GM21367 (cell line): Measurements from ENCODE around the gene WIPF3.
A peak's percentile ranks its signal among the peaks of the same experiment; 100 is the strongest.

Experiments used
- ATAC-seq: cut with Tn5 transposase; IDR thresholded peaks from one replicate; pipeline ENCODE4 v1.9.1; 2021; ENCODE audit not compliant: unreplicated experiment

The WIPF3 gene

GRCh38 chr7:29809533-29810155, 3.3 kb downstream of the WIPF3 start:
- ATAC-seq, result no peak

- no peak for ATAC-seq
These were observed 4.0 kb downstream of the WIPF3 start for GRCh38 chr7:29810297-29810696.

- ATAC-seq, result no peak
These were observed 4.6 kb downstream of the WIPF3 start for GRCh38 chr7:29810813-29811482.

GRCh38 chr7:29811586-29811985, 5.3 kb downstream of the WIPF3 start:
- no peak for ATAC-seq

- no peak for ATAC-seq
These were observed 6.0 kb downstream of the WIPF3 start for GRCh38 chr7:29812185-29812876.

- no peak for ATAC-seq
These were observed 9.1 kb downstream of the WIPF3 start for GRCh38 chr7:29815181-29816105.

GRCh38 chr7:29818308-29818707, 12.0 kb downstream of the WIPF3 start:
- no peak for ATAC-seq

GRCh38 chr7:29825775-29826529, 19.6 kb downstream of the WIPF3 start:
- ATAC-seq, result peak; percentile 90

- ATAC-seq, result no peak
These were observed 20.2 kb downstream of the WIPF3 start for GRCh38 chr7:29826530-29826822.

- ATAC-seq, result no peak
These were observed 20.6 kb downstream of the WIPF3 start for GRCh38 chr7:29826904-29827303.

- ATAC-seq, result no peak
These were observed 25.4 kb downstream of the WIPF3 start for GRCh38 chr7:29831705-29832104.

- ATAC-seq, result no peak
These were observed 27.6 kb downstream of the WIPF3 start for GRCh38 chr7:29833929-29834328.

GRCh38 chr7:29835718-29836117, 29.4 kb downstream of the WIPF3 start:
- no peak for ATAC-seq

GRCh38 chr7:29839302-29839701, 33.0 kb downstream of the WIPF3 start:
- ATAC-seq, result no peak

GRCh38 chr7:29839921-29840320, 33.6 kb downstream of the WIPF3 start:
- no peak for ATAC-seq

- ATAC-seq, result no peak
These were observed 34.4 kb downstream of the WIPF3 start for GRCh38 chr7:29840701-29841100.

GRCh38 chr7:29841926-29842701, 35.8 kb downstream of the WIPF3 start:
- no peak for ATAC-seq

GRCh38 chr7:29843093-29843492, 36.8 kb downstream of the WIPF3 start:
- no peak for ATAC-seq

GRCh38 chr7:29843726-29844125, 37.4 kb downstream of the WIPF3 start:
- no peak for ATAC-seq

- no peak for ATAC-seq
These were observed 38.3 kb downstream of the WIPF3 start for GRCh38 chr7:29844559-29844958.
